ENCODE data around the gene RASAL3. TPM values are rescaled to one million over a fixed set of nuclear protein-coding genes. Genes with fewer than 3 reads are reported as not detected.

RASAL3 gene
- total and polyA plus RNA-seq, 2 of the 8 experiments (the other 6 are each of a cell fraction or from before 2014, with no cell fraction given): 0.19 to 0.63 TPM

GRCh38 chr19:15466851-15467733 lies 2.7 kb upstream of the RASAL3 start (continued):
- TF ChIP-seq CHD7 (IDR thresholded peaks at IDR 0.05; ENCODE audit: insufficient replicate concordance, low read length): no peak
- no peak for TF ChIP-seq ATF2 (IDR thresholded peaks at IDR 0.05; ENCODE audit: low read length)
- TF ChIP-seq GTF2F1 (IDR thresholded peaks at IDR 0.05; ENCODE audit: borderline replicate concordance, low read depth, low read length): no peak

Data from H1 (cell line).